SU-DHL-6 (cell line): ENCODE results near the gene SHC2.

ENCODE experiments used
- H2AFZ ChIP-seq: fragments of 200-600 bp; sonication (generic); 2 replicates; pipeline ENCODE4 v1.6.1; 2014; ENCODE audit warnings: low read depth, mild to moderate bottlenecking, moderate library complexity, mixed read lengths, antibody characterized with exemption, low read length; ENCODE audit not compliant: severe bottlenecking
- H3F3A ChIP-seq: fragments of 200-600 bp; shearing (Covaris generic); 2 replicates; pipeline ENCODE4 v1.6.0; 2016; ENCODE audit warnings: antibody characterized with exemption, mild to moderate bottlenecking; ENCODE audit not compliant: insufficient read depth
- H3K27ac ChIP-seq: fragments of 200-600 bp; sonication (generic); 2 replicates; pipeline ENCODE4 v1.5.1; 2016; ENCODE audit warnings: low read depth, mild to moderate bottlenecking, low read length, moderate library complexity, mixed read lengths
- H3K27me3 ChIP-seq: fragments of 200-600 bp; sonication (generic), shearing (Covaris generic); 2 replicates; pipeline ENCODE4 v1.6.0; 2014; ENCODE audit warnings: mild to moderate bottlenecking, low read length
- H3K36me3 ChIP-seq: fragments of 200-600 bp; sonication (generic); 2 replicates; pipeline ENCODE4 v1.6.1; 2014; ENCODE audit warnings: mild to moderate bottlenecking, low read length, mixed read lengths
- H3K4me2 ChIP-seq: fragments of 300-600, 200-600 bp; shearing (Covaris generic), sonication (generic); 2 replicates; pipeline ENCODE4 v1.6.0; 2014; ENCODE audit warnings: low read length, low read depth, mild to moderate bottlenecking; ENCODE audit not compliant: poor library complexity, severe bottlenecking
- H3K4me3 ChIP-seq: fragments of 200-600 bp; sonication (generic); 2 replicates; pipeline ENCODE4 v1.5.1; 2014; ENCODE audit warnings: antibody characterized with exemption, low read length, mild to moderate bottlenecking, mixed read lengths; ENCODE audit not compliant: insufficient read depth, poor library complexity, severe bottlenecking
- H3K79me2 ChIP-seq: fragments of 200-600 bp; sonication (generic); 2 replicates; pipeline ENCODE4 v1.6.1; 2014; ENCODE audit warnings: mild to moderate bottlenecking, low read length, moderate library complexity; ENCODE audit not compliant: insufficient read depth
- H3K9ac ChIP-seq: fragments of 200-600 bp; sonication (generic); 2 replicates; pipeline ENCODE4 v1.7.0; 2014; ENCODE audit warnings: mild to moderate bottlenecking, low read length
- H3K9me2 ChIP-seq: fragments of 200-600 bp; sonication (generic); replicated peaks from 2 replicates; pipeline ENCODE4 v1.6.1; 2014; ENCODE audit warnings: low read length; ENCODE audit not compliant: insufficient read depth
- H3K9me3 ChIP-seq: fragments of 200-600 bp; sonication (generic); 2 replicates; pipeline ENCODE4 v1.6.1; 2014; ENCODE audit warnings: low read length, mixed read lengths; ENCODE audit not compliant: insufficient read depth
- H4K20me1 ChIP-seq: fragments of 200-600 bp; sonication (generic); 2 replicates; pipeline ENCODE4 v1.6.1; 2014; ENCODE audit warnings: low read depth, mild to moderate bottlenecking, antibody characterized with exemption, low read length, moderate library complexity, mixed read lengths
- CTCF ChIP-seq: fragments of 200-600 bp; sonication (generic); IDR thresholded peaks from one replicate; pipeline ENCODE4 v1.5.1; 2017; ENCODE audit warnings: antibody characterized with exemption, mild to moderate bottlenecking, low read length, moderate library complexity; ENCODE audit not compliant: insufficient read depth, poor library complexity, severe bottlenecking
- EZH2phosphoT487 ChIP-seq: fragments of 200-600 bp; sonication (generic), shearing (Covaris generic); conservative IDR thresholded peaks from 2 replicates; pipeline ENCODE4 v1.6.1; 2018; ENCODE audit warnings: mild to moderate bottlenecking, antibody characterized with exemption, low read length, moderate library complexity, mixed read lengths

SHC2 gene

GRCh38 chr19:402786-403185 is 58.0 kb downstream of the SHC2 start:
- Histone ChIP-seq H3K27ac (no peak overlapping the region), H3K27me3 (no peaks in the 10 kb centered on the region)

GRCh38 chr19:401866-402511 is 58.8 kb downstream of the SHC2 start:
- no peaks in the 10 kb centered on the region for H3K27me3 ChIP-seq
- no peak overlapping the region for H3K27ac ChIP-seq
- H3F3A ChIP-seq = no peaks in the 10 kb centered on the region
- TF ChIP-seq EZH2phosphoT487 (no peak), CTCF (no peak)
- no peak overlapping the region for H3K9ac ChIP-seq
- H4K20me1 ChIP-seq = no peaks in the 10 kb centered on the region
- no peaks in the 10 kb centered on the region for H3K36me3 ChIP-seq
- no peaks in the 10 kb centered on the region for H3K9me3 ChIP-seq
- no peak overlapping the region for H3K4me3 ChIP-seq
- H2AFZ ChIP-seq = no peak overlapping the region
- H3K79me2 ChIP-seq = no peaks in the 10 kb centered on the region
- H3K4me2 ChIP-seq = no peak overlapping the region
- no peaks in the 10 kb centered on the region for H3K9me2 ChIP-seq

More at GRCh38 chr19:402786-403185, 58.0 kb downstream of the SHC2 start:
- Histone ChIP-seq H3K4me3 (no peak overlapping the region), H3K4me2 (no peak overlapping the region), H3K9ac (no peak overlapping the region), H3K9me3 (no peaks in the 10 kb centered on the region), H3K9me2 (no peaks in the 10 kb centered on the region), H3K79me2 (no peaks in the 10 kb centered on the region), H3F3A (no peaks in the 10 kb centered on the region), H4K20me1 (no peaks in the 10 kb centered on the region), H3K36me3 (no peaks in the 10 kb centered on the region), H2AFZ (no peak overlapping the region)
- no peak for TF ChIP-seq EZH2phosphoT487
- TF ChIP-seq CTCF = no peak

DNA sequence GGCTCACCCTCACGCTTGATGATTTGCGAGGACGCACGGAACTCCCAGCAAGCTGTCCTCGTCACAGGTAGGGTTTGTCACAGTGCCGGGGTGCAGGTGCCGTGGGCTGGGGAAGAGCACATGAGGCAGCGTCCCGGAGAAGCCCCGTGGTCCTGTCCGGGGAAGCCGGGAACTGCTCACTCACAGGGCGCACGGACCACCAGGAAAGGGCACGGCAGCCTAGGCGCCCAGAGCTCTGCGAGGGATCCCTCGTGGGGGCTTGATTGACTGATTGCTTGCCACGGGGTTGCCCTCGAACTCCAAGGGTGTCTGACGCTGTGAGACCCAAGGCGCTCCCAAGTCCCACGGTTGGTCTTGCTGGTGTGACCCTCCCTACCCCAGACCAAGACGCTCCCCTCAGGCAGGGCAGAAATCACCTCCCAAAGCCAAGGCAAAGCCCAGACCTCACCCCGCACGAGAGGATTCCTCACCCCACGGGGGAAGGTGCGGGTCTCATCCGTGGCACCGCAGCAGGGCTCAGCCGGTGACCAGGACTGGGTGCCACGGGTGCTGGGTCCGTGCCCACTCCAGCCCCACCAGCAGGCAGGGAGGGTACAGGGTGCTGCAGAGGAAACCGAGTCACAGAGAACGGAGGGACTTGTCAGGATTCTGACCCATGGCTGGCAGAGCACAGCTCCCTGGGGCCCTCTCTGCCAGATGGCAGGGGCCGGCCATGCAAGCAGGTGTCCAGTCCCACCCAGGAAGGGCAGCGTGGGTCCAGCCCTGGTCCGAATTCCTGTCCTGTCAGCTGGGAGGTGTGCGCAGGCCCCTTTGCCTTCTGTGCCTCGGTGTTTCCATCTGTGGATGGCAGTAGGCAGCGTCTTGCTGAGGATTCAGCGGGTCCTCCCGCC is 59.6 kb downstream of the SHC2 start:
- H3K9ac ChIP-seq = no peak overlapping the region
- H3K27ac ChIP-seq = no peak overlapping the region
- H3K9me2 ChIP-seq = no peaks in the 10 kb centered on the region
- H4K20me1 ChIP-seq = no peaks in the 10 kb centered on the region
- H3F3A ChIP-seq = no peaks in the 10 kb centered on the region
- no peak overlapping the region for H3K4me3 ChIP-seq
- no peaks in the 10 kb centered on the region for H3K79me2 ChIP-seq
- H3K36me3 ChIP-seq = no peaks in the 10 kb centered on the region
- H3K9me3 ChIP-seq = no peaks in the 10 kb centered on the region
- no peak for TF ChIP-seq CTCF
- TF ChIP-seq EZH2phosphoT487 = no peak
- H3K4me2 ChIP-seq = no peak overlapping the region
- no peaks in the 10 kb centered on the region for H3K27me3 ChIP-seq
- H2AFZ ChIP-seq = no peak overlapping the region
